Effector memory CD8-positive, alpha-beta T cell (primary cell): ENCODE results near the gene HAUS3.

Source experiments
- ATAC-seq: fragments of 150-1000 bp; cut with Tn5 transposase; replicated peaks from 2 replicates; pipeline ENCODE4 v1.10.0; 2021; ENCODE audit warnings: mild to moderate bottlenecking, moderate library complexity
- DNase-seq, 3 experiments: peaks; one replicate each; pipeline ENCODE4 v3.0.0; 2021
- H3K27ac Mint-ChIP-seq, 2 donors: one replicate each; pipeline ENCODE4 v1.8.0; 2022; ENCODE audit warnings: mild to moderate bottlenecking in 2 of 2, mixed read lengths in 2 of 2, moderate library complexity in 2 of 2
- H3K27me3 Mint-ChIP-seq, 2 donors: one replicate each; pipeline ENCODE4 v1.8.0; 2022; ENCODE audit warnings: mixed read lengths in 2 of 2
- H3K36me3 Mint-ChIP-seq: one replicate; pipeline ENCODE4 v1.8.0; 2022; ENCODE audit warnings: mild to moderate bottlenecking, moderate library complexity, mixed read lengths; ENCODE audit not compliant: insufficient read depth
- H3K4me1 Mint-ChIP-seq, 2 donors: one replicate each; pipeline ENCODE4 v1.8.0; 2022; ENCODE audit warnings: low read depth in 2 of 2, mixed read lengths in 2 of 2
- H3K4me3 Mint-ChIP-seq, 2 donors: one replicate each; pipeline ENCODE4 v1.8.0; 2022; ENCODE audit warnings: mild to moderate bottlenecking in 2 of 2, mixed read lengths in 2 of 2, moderate library complexity in 2 of 2
- H3K9me3 Mint-ChIP-seq, 2 donors: one replicate each; pipeline ENCODE4 v1.8.0; 2022; ENCODE audit warnings: mixed read lengths in 2 of 2

HAUS3 gene

GRCh38 chr4:2272026-2272827, 30.3 kb upstream of the HAUS3 start:
- Mint-ChIP-seq H3K4me1 (peaks cover 0 to 6% of the 10 kb centered on the region in 2 donors), H3K27me3 (no peaks in the 10 kb centered on the region)
- no peak for ATAC-seq

GRCh38 chr4:2271279-2272025, 29.5 kb upstream of the HAUS3 start:
- H3K9me3 Mint-ChIP-seq, result no peaks in the 10 kb centered on the region
- H3K27me3 Mint-ChIP-seq, result no peaks in the 10 kb centered on the region
- H3K4me1 Mint-ChIP-seq, result peaks cover 0 to 6% of the 10 kb centered on the region in 2 donors
- H3K36me3 Mint-ChIP-seq, result peaks cover 9% of the 10 kb centered on the region
- no peak for DNase-seq
- no peak overlapping the region for H3K27ac Mint-ChIP-seq
- no peak for ATAC-seq
- H3K4me3 Mint-ChIP-seq, result no peak overlapping the region

More at GRCh38 chr4:2272026-2272827, 30.3 kb upstream of the HAUS3 start:
- Mint-ChIP-seq H3K27ac (no peak overlapping the region), H3K36me3 (peaks cover 5% of the 10 kb centered on the region), H3K9me3 (no peaks in the 10 kb centered on the region), H3K4me3 (no peak overlapping the region)
- DNase-seq, result no peak

- Mint-ChIP-seq H3K9me3 (no peaks in the 10 kb centered on the region), H3K27me3 (no peaks in the 10 kb centered on the region), H3K4me3 (no peak overlapping the region), H3K36me3 (peaks cover 13% of the 10 kb centered on the region), H3K4me1 (peaks cover 0 to 9% of the 10 kb centered on the region in 2 donors), H3K27ac (no peak overlapping the region)
- DNase-seq, result no peak
- ATAC-seq, result no peak
These were observed 28.6 kb upstream of the HAUS3 start for GRCh38 chr4:2270341-2271165.

GRCh38 chr4:2269618-2270163, 27.8 kb upstream of the HAUS3 start:
- no peaks in the 10 kb centered on the region for H3K9me3 Mint-ChIP-seq
- no peaks in the 10 kb centered on the region for H3K27me3 Mint-ChIP-seq
- H3K36me3 Mint-ChIP-seq, result peaks cover 17% of the 10 kb centered on the region
- no peak overlapping the region for H3K4me3 Mint-ChIP-seq
- H3K4me1 Mint-ChIP-seq, result peaks cover 0 to 9% of the 10 kb centered on the region in 2 donors
- DNase-seq, result no peak
- H3K27ac Mint-ChIP-seq, result peak overlapping the region in 1 of 2 donors; percentile 64
- ATAC-seq, result no peak

GRCh38 chr4:2269206-2269531, 27.2 kb upstream of the HAUS3 start:
- Mint-ChIP-seq H3K27ac (peak overlapping the region in 1 of 2 donors; percentile 64), H3K4me1 (peaks cover 0 to 9% of the 10 kb centered on the region in 2 donors), H3K4me3 (no peak overlapping the region), H3K36me3 (peaks cover 19% of the 10 kb centered on the region), H3K27me3 (no peaks in the 10 kb centered on the region), H3K9me3 (no peaks in the 10 kb centered on the region)
- ATAC-seq (no peak), DNase-seq (no peak)

GRCh38 chr4:2268357-2269205, 26.7 kb upstream of the HAUS3 start:
- no peak overlapping the region for H3K4me3 Mint-ChIP-seq
- H3K27ac Mint-ChIP-seq, result no peak overlapping the region
- H3K4me1 Mint-ChIP-seq, result peaks cover 0 to 9% of the 10 kb centered on the region in 2 donors
- H3K27me3 Mint-ChIP-seq, result no peaks in the 10 kb centered on the region
- H3K9me3 Mint-ChIP-seq, result no peaks in the 10 kb centered on the region
- DNase-seq, result no peak
- H3K36me3 Mint-ChIP-seq, result peaks cover 20% of the 10 kb centered on the region
- no peak for ATAC-seq

- no peak for ATAC-seq
- Mint-ChIP-seq H3K36me3 (peaks cover 26% of the 10 kb centered on the region), H3K9me3 (no peaks in the 10 kb centered on the region), H3K27me3 (no peaks in the 10 kb centered on the region), H3K27ac (no peak overlapping the region), H3K4me3 (no peak overlapping the region), H3K4me1 (peaks cover 0 to 6% of the 10 kb centered on the region in 2 donors)
- no peak for DNase-seq
These were observed 25.9 kb upstream of the HAUS3 start for GRCh38 chr4:2267841-2268240.

- no peaks in the 10 kb centered on the region for H3K27me3 Mint-ChIP-seq
- no peak overlapping the region for H3K4me3 Mint-ChIP-seq
- no peaks in the 10 kb centered on the region for H3K9me3 Mint-ChIP-seq
- H3K27ac Mint-ChIP-seq, result peak overlapping the region in 1 of 2 donors; percentile 38
- H3K4me1 Mint-ChIP-seq, result peaks cover 0 to 4% of the 10 kb centered on the region in 2 donors
- ATAC-seq (no peak), DNase-seq (no peak)
- H3K36me3 Mint-ChIP-seq, result peaks cover 27% of the 10 kb centered on the region
These were observed 25.4 kb upstream of the HAUS3 start for GRCh38 chr4:2267320-2267811.

GRCh38 chr4:2266821-2267220, 24.9 kb upstream of the HAUS3 start:
- H3K36me3 Mint-ChIP-seq, result peaks cover 33% of the 10 kb centered on the region
- H3K27ac Mint-ChIP-seq, result peak overlapping the region in 1 of 2 donors; percentile 38
- H3K4me1 Mint-ChIP-seq, result peaks cover 0 to 3% of the 10 kb centered on the region in 2 donors
- no peak for DNase-seq
- H3K9me3 Mint-ChIP-seq, result no peaks in the 10 kb centered on the region
- no peak for ATAC-seq
- no peaks in the 10 kb centered on the region for H3K27me3 Mint-ChIP-seq
- no peak overlapping the region for H3K4me3 Mint-ChIP-seq

GRCh38 chr4:2266181-2266580, 24.3 kb upstream of the HAUS3 start:
- no peak overlapping the region for H3K4me3 Mint-ChIP-seq
- H3K27me3 Mint-ChIP-seq, result no peaks in the 10 kb centered on the region
- peak overlapping the region in 1 of 2 donors; percentile 70 for H3K27ac Mint-ChIP-seq
- no peak for ATAC-seq
- H3K36me3 Mint-ChIP-seq, result peaks cover 35% of the 10 kb centered on the region
- DNase-seq, result no peak
- H3K4me1 Mint-ChIP-seq, result peaks cover 0 to 3% of the 10 kb centered on the region in 2 donors
- H3K9me3 Mint-ChIP-seq, result no peaks in the 10 kb centered on the region

- Mint-ChIP-seq H3K27ac (peak overlapping the region in 1 of 2 donors; percentile 70), H3K9me3 (no peaks in the 10 kb centered on the region), H3K36me3 (peaks cover 40% of the 10 kb centered on the region), H3K27me3 (no peaks in the 10 kb centered on the region), H3K4me3 (no peak overlapping the region), H3K4me1 (peaks cover 0 to 3% of the 10 kb centered on the region in 2 donors)
- DNase-seq (no peak), ATAC-seq (no peak)
These were observed 23.5 kb upstream of the HAUS3 start for GRCh38 chr4:2265113-2266110.
